ENCODE measurements around the gene FCHSD2.
"Not testable (repeated sequence)": the region's sequence is repeated elsewhere in the genome, so short reads cannot be mapped to it uniquely, and the experiment has no call there.

Gene FCHSD2

GRCh38 chr11:72793425-72794367 lies 348.4 kb downstream of the FCHSD2 start, which contains the start of gene STARD10:
TSS of gene STARD10 (minus strand) at chr11:72794047. CDS start at chr11:72781181, 12,866 bp downstream.
- peak; percentile 95 for DNase-seq

GRCh38 chr11:72793076-72793424 lies 349.1 kb downstream of the FCHSD2 start:
- ATAC-seq, result no peak

More at GRCh38 chr11:72793425-72794367, 348.4 kb downstream of the FCHSD2 start, which contains the start of gene STARD10:
- peak within 1 kb of the TSS; percentile 98 for H3K4me3 Mint-ChIP-seq
- H3K27ac Mint-ChIP-seq, result peak within 1 kb of the TSS; percentile 100
- H3K27me3 Mint-ChIP-seq, result no peaks in the 10 kb centered on the region
- H3K9me3 Mint-ChIP-seq, result no peaks in the 10 kb centered on the region
- no peaks in the 10 kb centered on the region for H3K36me3 Mint-ChIP-seq (ENCODE audit: low read depth)
- peak; percentile 97 for ATAC-seq
- H3K4me1 Mint-ChIP-seq, result peaks cover 26% of the 10 kb centered on the region

GRCh38 chr11:72792437-72793021 lies 349.6 kb downstream of the FCHSD2 start:
- DNase-seq, result no peak
- Mint-ChIP-seq H3K27ac (peak overlapping the region; percentile 100), H3K36me3 (ENCODE audit: low read depth) (no peaks in the 10 kb centered on the region), H3K9me3 (no peaks in the 10 kb centered on the region), H3K4me3 (no peak overlapping the region), H3K27me3 (no peaks in the 10 kb centered on the region), H3K4me1 (peaks cover 34% of the 10 kb centered on the region)
- no peak for ATAC-seq

More at GRCh38 chr11:72793076-72793424, 349.1 kb downstream of the FCHSD2 start:
- Mint-ChIP-seq H3K27me3 (no peaks in the 10 kb centered on the region), H3K4me1 (peaks cover 28% of the 10 kb centered on the region), H3K36me3 (ENCODE audit: low read depth) (no peaks in the 10 kb centered on the region), H3K4me3 (peak overlapping the region; percentile 98), H3K27ac (peak overlapping the region; percentile 100), H3K9me3 (no peaks in the 10 kb centered on the region)
- no peak for DNase-seq

GRCh38 chr11:72791228-72791627 lies 350.9 kb downstream of the FCHSD2 start:
- H3K4me1 Mint-ChIP-seq, result peaks cover 42% of the 10 kb centered on the region
- not testable (repeated sequence) for H3K9me3 Mint-ChIP-seq; DNase-seq; H3K36me3 Mint-ChIP-seq (ENCODE audit: low read depth); ATAC-seq; H3K4me3 Mint-ChIP-seq; H3K27ac Mint-ChIP-seq; H3K27me3 Mint-ChIP-seq

GRCh38 chr11:72789493-72790131 lies 352.5 kb downstream of the FCHSD2 start:
- H3K27me3 Mint-ChIP-seq, result peaks cover 1% of the 10 kb centered on the region
- no peak overlapping the region for H3K27ac Mint-ChIP-seq
- H3K4me1 Mint-ChIP-seq, result peaks cover 39% of the 10 kb centered on the region
- H3K4me3 Mint-ChIP-seq, result no peak overlapping the region
- no peaks in the 10 kb centered on the region for H3K9me3 Mint-ChIP-seq
- ATAC-seq (no peak), DNase-seq (no peak)
- H3K36me3 Mint-ChIP-seq (ENCODE audit: low read depth), result no peaks in the 10 kb centered on the region

GRCh38 chr11:72788241-72788640 lies 353.9 kb downstream of the FCHSD2 start:
- DNase-seq (no peak), ATAC-seq (no peak)
- no peak overlapping the region for H3K4me3 Mint-ChIP-seq
- no peaks in the 10 kb centered on the region for H3K36me3 Mint-ChIP-seq (ENCODE audit: low read depth)
- no peaks in the 10 kb centered on the region for H3K9me3 Mint-ChIP-seq
- peaks cover 27% of the 10 kb centered on the region for H3K4me1 Mint-ChIP-seq
- H3K27me3 Mint-ChIP-seq, result peaks cover 1% of the 10 kb centered on the region
- H3K27ac Mint-ChIP-seq, result no peak overlapping the region

GRCh38 chr11:72787216-72788104 lies 354.7 kb downstream of the FCHSD2 start:
- Mint-ChIP-seq H3K4me1 (peaks cover 20% of the 10 kb centered on the region), H3K36me3 (ENCODE audit: low read depth) (no peaks in the 10 kb centered on the region), H3K9me3 (no peaks in the 10 kb centered on the region), H3K4me3 (no peak overlapping the region), H3K27me3 (peaks cover 1% of the 10 kb centered on the region), H3K27ac (peak overlapping the region; percentile 68)
- DNase-seq (no peak), ATAC-seq (peak; percentile 16)

Data from activated naive CD8-positive, alpha-beta T cell treated with anti-CD3 and anti-CD28 coated beads, Interleukin-2, amount 50 U/mL, for 24 hours (primary cell).